ENCODE measurements around the gene GRM7. TPM values are rescaled to one million over a fixed set of nuclear protein-coding genes. Genes with fewer than 3 reads are reported as not detected.

Gene GRM7
- total RNA-seq, 1 experiment from 2014 or later: not detected

GRCh38 chr3:7766530-7766929 is 905.6 kb downstream of the GRM7 start (continued):
- TF ChIP-seq REST (IDR thresholded peaks at IDR 0.05; ENCODE audit: low read depth): no peak

- H3K27me3 ChIP-seq (ENCODE audit: insufficient read depth, low read length): no peaks in the 10 kb centered on the region
- no peak overlapping the region for H3K27ac ChIP-seq (ENCODE audit: low read depth, low read length)
- H3K4me1 ChIP-seq (ENCODE audit: control insufficient read depth in 1 of 2, insufficient read depth in 2 of 2, low read length in 2 of 2): peaks cover 3 to 11% of the 10 kb centered on the region in 2 experiments; a peak in 2 of 4 replicates
- H4K20me1 ChIP-seq (ENCODE audit: insufficient read depth): no peaks in the 10 kb centered on the region
- BruUV-seq (replicated peaks): no TSS peak
- POLR2A ChIA-PET: no interaction called here
- peak overlapping the region; percentile 36 for H3K4me2 ChIP-seq (ENCODE audit: low read length)
- RAD21 ChIA-PET (ENCODE audit: low non-redundant PET in 1 of 2, low total read pairs in 2 of 2, uncharacterized antibody in 2 of 2, unreplicated experiment in 2 of 2): no interaction called here
- DNase-seq (ENCODE audit: low read depth, low spot score) (peak; percentile 39), ATAC-seq (no peak)
- no peak overlapping the region for H3K4me3 ChIP-seq (replicated peaks in 1 of 2; ENCODE audit: low read depth in 1 of 2, low read length in 2 of 2)
- H3K79me2 ChIP-seq (ENCODE audit: insufficient read depth, low read length): no peaks in the 10 kb centered on the region
- H3K9me3 ChIP-seq (ENCODE audit: control insufficient read depth in 1 of 2, insufficient read depth in 1 of 2, low read depth in 1 of 2, low read length in 2 of 2): no peaks in the 10 kb centered on the region
- no peak for TF ChIP-seq SP1 (IDR thresholded peaks at IDR 0.05; ENCODE audit: low read depth)
- TF ChIP-seq FOSL1 (IDR thresholded peaks at IDR 0.05; ENCODE audit: low read depth): peak; percentile 58; the same call in 1 of the 2 replicates
- TF ChIP-seq JUND (IDR thresholded peaks at IDR 0.05): peak; percentile 41
- intact Hi-C loops (cut with micrococcal nuclease): no loop called here
- peak overlapping the region; percentile 48 for H2AFZ ChIP-seq (ENCODE audit: low read depth, low read length, poor library complexity, severe bottlenecking)
- H3K9ac ChIP-seq (ENCODE audit: low read length): peak overlapping the region; percentile 35
- no peaks in the 10 kb centered on the region for H3K36me3 ChIP-seq (ENCODE audit: control insufficient read depth in 1 of 2, insufficient read depth in 2 of 2, low read length in 2 of 2)
- H3K9me2 ChIP-seq (ENCODE audit: insufficient read depth): no peaks in the 10 kb centered on the region
- CTCF ChIA-PET: no interaction called here
These were observed 918.4 kb downstream of the GRM7 start for GRCh38 chr3:7779331-7779730.

- intact Hi-C loops (cut with micrococcal nuclease): no loop called here
These were observed 920.5 kb downstream of the GRM7 start for GRCh38 chr3:7781395-7781794.

More at GRCh38 chr3:7781395-7781794, 920.5 kb downstream of the GRM7 start:
- no peaks in the 10 kb centered on the region for H3K36me3 ChIP-seq (ENCODE audit: control insufficient read depth in 1 of 2, insufficient read depth in 2 of 2, low read length in 2 of 2)
- H3K79me2 ChIP-seq (ENCODE audit: insufficient read depth, low read length): no peaks in the 10 kb centered on the region
- H3K9me2 ChIP-seq (ENCODE audit: insufficient read depth): no peaks in the 10 kb centered on the region
- no peak overlapping the region for H3K4me2 ChIP-seq (ENCODE audit: low read length)
- H3K9me3 ChIP-seq (ENCODE audit: control insufficient read depth in 1 of 2, insufficient read depth in 1 of 2, low read depth in 1 of 2, low read length in 2 of 2): no peaks in the 10 kb centered on the region
- CTCF ChIA-PET: no interaction called here
- no peak for TF ChIP-seq JUND (IDR thresholded peaks at IDR 0.05)
- TF ChIP-seq CTCF (IDR thresholded peaks at IDR 0.05 in 2 of 3, conservative IDR thresholded peaks at IDR 0.05 in 1 of 3; ENCODE audit: borderline replicate concordance in 1 of 3, insufficient read depth in 1 of 3, low read depth in 2 of 3, low read length in 2 of 3): no peak
- no peak for TF ChIP-seq EZH2phosphoT487 (IDR thresholded peaks at IDR 0.05; ENCODE audit: borderline replicate concordance)
- no peaks in the 10 kb centered on the region for H3K27me3 ChIP-seq (ENCODE audit: insufficient read depth, low read length)
- BruUV-seq (replicated peaks): no TSS peak
- no peak overlapping the region for H3K27ac ChIP-seq (ENCODE audit: low read depth, low read length)
- H3K4me3 ChIP-seq (replicated peaks in 1 of 2; ENCODE audit: low read depth in 1 of 2, low read length in 2 of 2): no peak overlapping the region
- DNase-seq (ENCODE audit: low read depth, low spot score) (no peak), ATAC-seq (no peak)
- RAD21 ChIA-PET (ENCODE audit: low non-redundant PET in 1 of 2, low total read pairs in 2 of 2, uncharacterized antibody in 2 of 2, unreplicated experiment in 2 of 2): no interaction called here
- POLR2A ChIA-PET: no interaction called here
- H2AFZ ChIP-seq (ENCODE audit: low read depth, low read length, poor library complexity, severe bottlenecking): no peak overlapping the region
- H4K20me1 ChIP-seq (ENCODE audit: insufficient read depth): no peaks in the 10 kb centered on the region
- peaks cover 3 to 11% of the 10 kb centered on the region in 2 experiments; a peak in 2 of 4 replicates for H3K4me1 ChIP-seq (ENCODE audit: control insufficient read depth in 1 of 2, insufficient read depth in 2 of 2, low read length in 2 of 2)
- H3K9ac ChIP-seq (ENCODE audit: low read length): no peak overlapping the region
